ENCODE results near the gene USP31. TPM values are rescaled to one million over a fixed set of nuclear protein-coding genes. Genes with fewer than 3 reads are reported as not detected.

USP31 gene
- polyA plus RNA-seq, 2 of the 4 experiments (the other 2 are of a cell fraction): 8.3 to 18.0 TPM

DNA sequence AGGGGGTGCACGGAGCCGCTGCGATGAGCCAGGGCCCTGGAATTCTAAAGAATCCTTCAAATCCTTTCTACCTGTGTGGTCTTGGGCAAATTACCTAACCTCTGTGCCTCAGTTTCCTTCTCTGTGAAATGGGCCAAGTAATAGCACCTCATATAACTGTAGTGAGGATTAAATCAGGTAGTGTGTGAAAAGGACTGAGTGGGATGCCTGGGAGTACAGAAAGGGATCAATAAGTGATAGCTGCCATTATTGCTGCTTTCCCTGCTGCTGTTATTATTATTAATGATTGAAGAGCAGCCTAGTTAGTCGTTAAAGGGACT lies 34.3 kb upstream of the USP31 start (continued):
- TF ChIP-seq POLR2AphosphoS2 (conservative IDR thresholded peaks at IDR 0.05; ENCODE audit: low read length) (no peak), JUNB (IDR thresholded peaks at IDR 0.05) (no peak), CHD4 (IDR thresholded peaks at IDR 0.05; ENCODE audit: borderline replicate concordance) (no peak), ZNF302 (CRISPR knock-in tag; IDR thresholded peaks at IDR 0.05) (no peak), GATA3 (IDR thresholded peaks at IDR 0.05; ENCODE audit: borderline replicate concordance) (no peak), EP300 (IDR thresholded peaks at IDR 0.05) (no peak)
- TF ChIP-seq, protein P1, sequence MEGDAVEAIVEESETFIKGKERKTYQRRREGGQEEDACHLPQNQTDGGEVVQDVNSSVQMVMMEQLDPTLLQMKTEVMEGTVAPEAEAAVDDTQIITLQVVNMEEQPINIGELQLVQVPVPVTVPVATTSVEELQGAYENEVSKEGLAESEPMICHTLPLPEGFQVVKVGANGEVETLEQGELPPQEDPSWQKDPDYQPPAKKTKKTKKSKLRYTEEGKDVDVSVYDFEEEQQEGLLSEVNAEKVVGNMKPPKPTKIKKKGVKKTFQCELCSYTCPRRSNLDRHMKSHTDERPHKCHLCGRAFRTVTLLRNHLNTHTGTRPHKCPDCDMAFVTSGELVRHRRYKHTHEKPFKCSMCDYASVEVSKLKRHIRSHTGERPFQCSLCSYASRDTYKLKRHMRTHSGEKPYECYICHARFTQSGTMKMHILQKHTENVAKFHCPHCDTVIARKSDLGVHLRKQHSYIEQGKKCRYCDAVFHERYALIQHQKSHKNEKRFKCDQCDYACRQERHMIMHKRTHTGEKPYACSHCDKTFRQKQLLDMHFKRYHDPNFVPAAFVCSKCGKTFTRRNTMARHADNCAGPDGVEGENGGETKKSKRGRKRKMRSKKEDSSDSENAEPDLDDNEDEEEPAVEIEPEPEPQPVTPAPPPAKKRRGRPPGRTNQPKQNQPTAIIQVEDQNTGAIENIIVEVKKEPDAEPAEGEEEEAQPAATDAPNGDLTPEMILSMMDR (IDR thresholded peaks at IDR 0.05): no peak

DNA sequence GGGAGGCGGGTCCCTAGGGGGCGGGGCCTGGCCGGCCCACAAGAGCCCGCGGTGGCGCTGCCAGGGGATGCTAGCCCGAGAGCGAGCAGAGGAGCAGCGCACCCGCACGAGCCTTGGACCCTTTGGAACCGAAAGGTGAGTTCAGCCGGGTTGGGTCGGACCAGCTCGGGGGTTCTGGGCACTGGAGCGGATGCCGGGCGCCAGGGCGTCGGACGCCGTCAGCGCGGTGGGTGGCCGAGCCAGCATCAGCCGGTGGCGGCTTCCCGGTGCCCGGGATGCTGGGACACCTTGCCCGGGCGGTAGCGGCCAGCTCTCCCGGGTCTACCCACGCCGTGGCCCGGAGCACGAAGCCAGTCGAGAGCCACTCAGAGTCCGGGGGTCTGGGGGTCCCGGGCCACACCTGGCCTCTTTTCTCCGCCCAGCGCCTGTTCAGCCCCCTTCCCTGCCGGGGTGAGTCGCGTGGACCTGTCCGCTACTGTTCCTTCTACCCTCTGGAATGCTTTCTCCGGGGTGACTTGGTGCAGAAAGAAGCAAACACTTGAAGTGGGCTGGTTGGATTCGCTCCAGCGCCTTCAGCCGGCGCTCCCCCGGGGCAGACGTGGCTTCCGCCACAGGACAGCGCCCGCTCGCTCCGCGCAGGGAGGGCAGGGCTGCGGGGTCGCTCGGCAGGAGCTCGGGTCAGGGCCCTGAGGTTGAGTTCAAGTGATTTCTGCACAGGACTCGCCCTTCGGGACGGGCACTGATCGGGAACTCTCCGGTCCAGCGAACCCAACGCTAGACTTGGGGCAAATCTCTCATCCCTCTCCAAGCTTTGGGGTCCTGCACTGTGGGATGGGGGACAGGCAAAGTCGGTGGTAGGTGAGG lies 33.7 kb upstream of the USP31 start, which contains the start of gene SCNN1G:
Gene SCNN1G, plus strand, starts transcription at position 67 of the 864 bp plus-strand sequence. CDS start 3,527 bp downstream, outside the sequence.
- DNase-seq (ENCODE audit: low read depth in 1 of 2, low spot score in 1 of 2) (peak in 1 of 2 experiments; percentile 25), FAIRE-seq (no peak), ATAC-seq (peak; percentile 62 to 71)
- peak within 1 kb of the TSS; percentile 99 for H3K4me2 ChIP-seq
- peak within 1 kb of the TSS; percentile 51 to 53; a peak in 3 of 6 replicates for H3K27ac ChIP-seq
- ChIA-PET CTCF (interaction anchor here (0.6 to 18.1 kb wide), 33 partner anchors 9 to 854 kb away, joined by 3 to 336 read pairs (median 4); no protein-coding TSS in a partner anchor), POLR2A (interaction anchor here (0.5 kb wide), 1 partner anchor 51 kb away, joined by 3 read pairs; no protein-coding TSS in a partner anchor)
- H3K4me3 ChIP-seq: peak within 1 kb of the TSS; percentile 44
- no peaks in the 10 kb centered on the region for H3K9me3 ChIP-seq
- WGBS (ENCODE audit: missing lambda C conversion rate): 16% methylated on average over 9 of the region's 71 CpGs
- TF ChIP-seq EHMT2 (IDR thresholded peaks at IDR 0.05; ENCODE audit: low read depth) (no peak), CBX8 (IDR thresholded peaks at IDR 0.05) (no peak), RAD21 (conservative IDR thresholded peaks at IDR 0.05 in 1 of 2, IDR thresholded peaks at IDR 0.05 in 1 of 2) (peak in 1 of 2 experiments; percentile 7; a peak in 1 of 5 replicates), SMC3 (IDR thresholded peaks at IDR 0.05) (peak; percentile 52; the same call in 1 of the 3 replicates), POLR2A (IDR thresholded peaks at IDR 0.05; ENCODE audit: low read length) (no peak), RNF2 (IDR thresholded peaks at IDR 0.05; ENCODE audit: borderline replicate concordance, low read depth) (peak; percentile 65; the same call in 1 of the 2 replicates)
- TF ChIP-seq, protein P1 (IDR thresholded peaks at IDR 0.05): peak; percentile 45; the same call in 2 of the 3 replicates
- peaks cover 8% of the 10 kb centered on the region; the same call in 2 of the 3 replicates for H3K4me1 ChIP-seq

DNA sequence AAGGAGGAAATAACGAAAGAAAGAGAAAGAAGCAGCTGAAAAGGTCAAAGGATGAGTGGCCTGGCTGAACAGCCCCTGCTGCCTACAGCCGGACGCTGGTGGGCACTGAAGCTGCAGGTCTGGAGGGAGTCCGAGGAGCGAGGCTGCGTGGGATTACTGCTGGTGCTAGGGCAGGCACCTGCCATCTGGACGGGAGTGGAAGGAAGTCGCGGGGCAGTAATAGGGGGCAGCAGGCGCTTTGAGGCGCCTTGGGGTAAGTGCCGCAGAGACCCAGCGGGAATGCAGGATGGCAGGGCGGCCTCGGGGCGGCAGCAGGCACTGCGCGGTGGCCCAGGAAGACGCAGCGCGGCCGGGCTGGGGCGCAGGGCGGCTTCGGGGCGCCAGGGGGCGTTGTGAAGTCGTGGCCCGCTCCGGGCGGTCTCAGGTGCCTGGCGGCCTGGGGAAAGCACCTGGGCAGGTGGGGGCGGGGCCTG lies 33.0 kb upstream of the USP31 start:
- ChIA-PET POLR2A (no interaction called here), CTCF (interaction anchor here (0.6 to 18.1 kb wide), 38 partner anchors 9 to 322 kb away, joined by 3 to 336 read pairs (median 4); no protein-coding TSS in a partner anchor)
- peak; percentile 78 to 83 for DNase-seq (ENCODE audit: low read depth in 1 of 2, low spot score in 1 of 2)
- TF ChIP-seq RAD21 (conservative IDR thresholded peaks at IDR 0.05 in 1 of 2, IDR thresholded peaks at IDR 0.05 in 1 of 2): peak; percentile 83 to 96
- TF ChIP-seq EHF (CRISPR knock-in tag; IDR thresholded peaks at IDR 0.05): no peak
- TF ChIP-seq, protein P2, sequence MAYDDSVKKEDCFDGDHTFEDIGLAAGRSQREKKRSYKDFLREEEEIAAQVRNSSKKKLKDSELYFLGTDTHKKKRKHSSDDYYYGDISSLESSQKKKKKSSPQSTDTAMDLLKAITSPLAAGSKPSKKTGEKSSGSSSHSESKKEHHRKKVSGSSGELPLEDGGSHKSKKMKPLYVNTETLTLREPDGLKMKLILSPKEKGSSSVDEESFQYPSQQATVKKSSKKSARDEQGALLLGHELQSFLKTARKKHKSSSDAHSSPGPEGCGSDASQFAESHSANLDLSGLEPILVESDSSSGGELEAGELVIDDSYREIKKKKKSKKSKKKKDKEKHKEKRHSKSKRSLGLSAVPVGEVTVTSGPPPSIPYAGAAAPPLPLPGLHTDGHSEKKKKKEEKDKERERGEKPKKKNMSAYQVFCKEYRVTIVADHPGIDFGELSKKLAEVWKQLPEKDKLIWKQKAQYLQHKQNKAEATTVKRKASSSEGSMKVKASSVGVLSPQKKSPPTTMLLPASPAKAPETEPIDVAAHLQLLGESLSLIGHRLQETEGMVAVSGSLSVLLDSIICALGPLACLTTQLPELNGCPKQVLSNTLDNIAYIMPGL (CRISPR knock-in tag; IDR thresholded peaks at IDR 0.05; ENCODE audit: borderline replicate concordance): no peak
- TF ChIP-seq, protein P3, sequence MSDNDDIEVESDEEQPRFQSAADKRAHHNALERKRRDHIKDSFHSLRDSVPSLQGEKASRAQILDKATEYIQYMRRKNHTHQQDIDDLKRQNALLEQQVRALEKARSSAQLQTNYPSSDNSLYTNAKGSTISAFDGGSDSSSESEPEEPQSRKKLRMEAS (IDR thresholded peaks at IDR 0.05): peak; percentile 27; the same call in 1 of the 2 replicates
- TF ChIP-seq, protein P1 (IDR thresholded peaks at IDR 0.05): peak; percentile 97
- TF ChIP-seq SMC3 (IDR thresholded peaks at IDR 0.05): peak; percentile 98
- no peak for TF ChIP-seq CBX2 (IDR thresholded peaks at IDR 0.05; ENCODE audit: borderline replicate concordance, low read depth)
- H3K4me1 ChIP-seq: peaks cover 8% of the 10 kb centered on the region; the same call in 2 of the 3 replicates
- FAIRE-seq: no peak
- peak overlapping the region; percentile 44 for H3K4me3 ChIP-seq
- H3K27ac ChIP-seq: peak overlapping the region; percentile 51 to 53; a peak in 3 of 6 replicates
- 6% methylated on average over 31 of the region's 33 CpGs for WGBS (ENCODE audit: missing lambda C conversion rate)
- H3K4me2 ChIP-seq: peak overlapping the region; percentile 99
- peak; percentile 99 for ATAC-seq
- H3K9me3 ChIP-seq: no peaks in the 10 kb centered on the region

Data from A549 (cell line).